SIG-M5 treated with dmso at 0.1 percent for 504 hours (cell line): ENCODE data around the gene GORASP1.

ENCODE experiments used
- DNase-seq: peaks from one replicate; lab custom pipeline; 2025; ENCODE audit not compliant: unreplicated experiment; lab: John Stamatoyannopoulos, UW

The GORASP1 gene

GRCh38 chr3:39141171-39141995 is 34.0 kb upstream of the GORASP1 start:
- peak; percentile 47 for DNase-seq

DNA sequence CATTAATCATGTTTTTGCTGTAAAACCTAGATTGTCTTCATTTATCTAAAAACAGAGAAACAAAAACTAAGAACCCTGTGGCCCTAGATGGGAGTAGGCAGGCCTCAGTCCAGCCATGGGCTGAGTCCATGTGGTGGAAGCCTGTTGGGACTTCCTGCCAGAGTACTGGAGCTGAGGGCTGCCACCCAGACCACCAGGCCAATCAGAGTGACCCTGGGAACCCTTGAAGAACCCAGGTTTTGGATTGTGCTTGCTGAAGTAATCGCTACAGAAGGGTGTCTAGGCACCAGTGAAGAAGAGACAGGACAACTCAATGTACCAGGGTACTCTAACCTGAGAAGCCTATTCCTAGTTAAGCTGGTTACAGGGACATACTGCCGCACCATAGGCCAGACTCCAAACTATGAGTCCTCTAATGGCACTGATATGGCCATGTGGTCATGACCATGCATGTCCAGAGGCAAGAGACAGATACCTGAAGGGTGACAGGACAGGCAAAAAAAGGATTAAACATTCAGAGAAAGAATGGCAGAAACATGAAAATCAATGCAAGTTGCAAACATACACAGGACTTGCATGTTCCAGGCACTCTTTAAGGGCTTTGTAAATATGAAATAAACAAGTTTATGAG is 33.0 kb upstream of the GORASP1 start:
- no peak for DNase-seq

- DNase-seq: no peak
Observed at GRCh38 chr3:39139442-39139841, 32.0 kb upstream of the GORASP1 start.

DNA sequence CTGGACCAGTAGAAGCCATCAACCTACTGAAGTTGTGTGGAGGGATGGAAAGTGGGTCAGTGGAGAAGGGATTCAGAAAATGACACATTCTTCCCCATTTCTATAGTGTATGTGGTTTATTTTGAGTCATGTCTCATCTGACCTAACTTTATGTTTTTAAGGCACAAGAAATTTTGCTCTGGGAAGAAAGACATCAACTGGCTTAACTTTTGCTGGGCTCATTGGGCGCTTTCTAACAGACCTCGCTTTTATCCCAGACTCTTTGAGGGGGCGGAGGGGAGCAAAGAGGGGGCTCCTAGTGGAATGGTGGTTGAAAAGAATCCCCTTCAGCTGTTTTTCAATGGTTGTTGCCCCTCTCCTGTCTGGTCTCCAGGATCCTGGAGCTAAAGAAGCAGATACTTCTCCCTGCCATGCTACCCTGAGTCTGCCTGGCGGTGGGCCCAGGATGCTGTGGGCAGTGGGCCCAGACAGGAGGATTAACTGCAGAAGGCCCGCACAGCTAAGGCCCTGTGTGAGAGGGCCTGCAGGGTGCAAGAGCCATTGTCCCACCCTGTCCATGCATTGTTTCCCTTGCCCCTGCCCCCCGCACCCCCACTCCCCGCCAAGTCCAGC is 31.5 kb upstream of the GORASP1 start:
- no peak for DNase-seq

DNA sequence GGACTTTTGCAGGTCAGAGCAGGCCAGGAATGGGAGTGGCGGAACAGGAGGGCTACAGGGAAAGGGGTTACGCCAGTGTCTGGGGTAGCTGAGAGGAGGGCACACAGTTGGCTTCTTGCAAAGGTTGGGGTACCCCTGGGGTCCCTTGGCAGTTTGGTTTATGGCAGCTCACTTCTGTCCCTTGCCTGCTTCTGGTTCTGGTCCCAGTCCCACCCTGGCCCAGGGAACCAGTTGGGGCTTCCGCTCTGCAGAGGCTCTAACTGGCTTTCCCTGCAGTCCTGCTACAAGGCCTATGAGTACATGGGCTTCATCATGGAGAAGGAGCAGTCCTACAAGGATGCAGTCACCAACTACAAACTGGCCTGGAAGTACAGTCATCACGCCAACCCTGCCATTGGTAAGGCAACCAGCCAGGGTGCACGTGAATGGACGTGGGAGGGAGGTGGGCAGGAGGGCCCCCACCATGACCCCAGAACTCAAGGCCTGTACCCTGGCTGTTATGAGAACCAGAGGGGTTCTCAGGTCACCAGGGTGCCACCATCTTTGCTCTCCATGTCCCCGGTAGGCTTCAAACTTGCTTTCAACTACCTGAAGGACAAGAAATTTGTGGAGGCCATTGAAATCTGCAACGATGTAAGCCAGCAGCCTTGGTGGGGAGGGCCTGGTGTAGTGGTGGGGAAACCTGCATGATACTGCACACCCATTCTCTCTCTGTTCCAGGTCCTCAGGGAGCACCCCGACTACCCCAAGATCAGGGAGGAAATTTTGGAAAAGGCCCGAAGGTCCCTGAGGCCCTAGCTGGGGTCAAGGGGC is 30.8 kb upstream of the GORASP1 start:
- no peak for DNase-seq

- DNase-seq: no peak
Observed at GRCh38 chr3:39137435-39137936, 30.1 kb upstream of the GORASP1 start.

DNA sequence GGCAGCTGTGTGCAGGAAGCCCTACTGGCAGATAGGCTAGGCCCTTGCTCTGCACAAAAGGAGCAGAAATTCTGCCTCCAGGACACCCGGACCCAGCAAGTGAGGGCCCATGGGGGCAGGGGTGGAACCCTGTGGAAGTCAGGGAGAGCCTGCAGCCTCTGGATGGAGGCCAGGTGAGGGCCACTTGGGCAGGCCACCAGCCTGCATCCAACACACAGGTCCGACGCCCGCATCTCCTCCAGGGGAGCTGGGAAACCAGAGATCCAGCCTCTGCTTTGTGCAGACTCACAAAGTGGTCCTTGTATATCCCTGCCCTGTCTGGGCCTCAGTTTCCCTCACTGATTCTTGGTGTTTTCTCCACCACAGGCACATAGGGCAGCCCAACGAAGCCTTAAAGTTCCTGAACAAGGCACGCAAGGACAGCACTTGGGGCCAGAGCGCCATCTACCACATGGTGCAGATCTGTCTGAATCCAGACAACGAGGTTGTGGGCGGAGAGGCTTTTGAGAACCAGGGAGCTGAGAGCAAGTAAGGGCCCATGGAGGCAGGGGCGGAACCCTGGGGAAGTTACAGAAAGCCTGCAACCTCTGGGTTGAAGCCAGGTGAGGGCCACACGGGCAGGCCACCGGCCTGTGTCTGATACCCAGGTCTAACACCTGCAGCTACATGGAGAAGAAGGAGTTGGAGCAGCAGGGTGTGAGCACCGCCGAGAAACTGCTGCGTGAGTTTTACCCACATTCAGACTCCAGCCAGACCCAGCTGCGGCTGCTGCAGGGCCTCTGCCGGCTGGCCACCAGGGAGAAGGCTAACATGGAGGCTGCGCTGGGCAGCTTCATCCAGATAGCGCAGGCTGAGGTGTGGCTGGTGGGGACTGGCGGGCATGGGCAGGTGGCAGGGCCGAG is 29.4 kb upstream of the GORASP1 start:
- DNase-seq: no peak

- no peak for DNase-seq
Observed at GRCh38 chr3:39135170-39135805, 27.9 kb upstream of the GORASP1 start.

- no peak for DNase-seq
Observed at GRCh38 chr3:39134305-39134704, 26.9 kb upstream of the GORASP1 start.

GRCh38 chr3:39133822-39134221 is 26.4 kb upstream of the GORASP1 start:
- no peak for DNase-seq

DNA sequence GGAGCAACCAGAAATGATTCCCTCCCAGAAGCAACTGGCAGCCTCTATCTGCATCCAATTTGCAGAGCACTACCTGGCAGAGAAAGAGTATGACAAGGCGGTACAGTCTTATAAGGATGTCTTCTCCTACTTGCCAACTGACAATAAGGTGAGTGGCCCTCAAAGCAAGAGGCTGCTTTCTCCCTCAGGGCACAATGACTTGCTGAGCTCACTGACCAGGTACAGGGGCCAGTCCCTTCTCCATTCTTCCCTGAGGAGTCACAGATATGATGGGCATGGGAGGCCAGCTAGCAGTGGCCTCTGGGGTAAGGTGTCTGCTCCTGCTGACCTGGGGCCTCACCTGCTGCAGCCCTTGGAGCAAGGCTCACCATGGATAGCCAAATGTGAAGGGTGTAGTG is 25.7 kb upstream of the GORASP1 start:
- no peak for DNase-seq

- DNase-seq: no peak
Observed at GRCh38 chr3:39132096-39133092, 25.0 kb upstream of the GORASP1 start.

DNA sequence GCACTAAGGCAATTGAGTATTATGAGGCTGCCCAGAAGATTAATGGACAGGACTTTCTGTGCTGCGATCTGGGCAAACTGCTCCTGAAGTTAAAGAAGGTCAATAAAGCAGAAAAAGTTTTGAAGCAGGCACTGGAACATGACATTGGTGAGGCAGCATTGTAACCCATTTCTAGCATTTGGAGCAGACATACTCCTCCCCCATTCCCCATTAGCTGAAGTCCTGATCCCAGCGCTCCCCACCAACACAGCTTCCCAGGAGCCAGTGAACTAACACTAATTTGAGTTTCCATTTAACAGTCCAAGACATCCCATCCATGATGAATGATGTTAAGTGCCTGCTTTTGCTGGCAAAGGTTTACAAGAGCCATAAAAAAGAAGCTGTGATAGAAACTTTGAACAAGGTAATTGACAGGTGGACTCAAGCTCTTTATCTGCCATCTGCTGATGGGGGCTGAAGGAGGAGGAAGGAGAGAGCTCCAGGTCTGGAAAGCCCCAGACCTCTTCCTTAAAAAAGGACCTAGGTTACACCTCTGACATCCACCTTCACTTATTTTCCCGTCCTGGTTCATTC is 23.4 kb upstream of the GORASP1 start:
- no peak for DNase-seq

- no peak for DNase-seq
Observed at GRCh38 chr3:39130026-39130425, 22.6 kb upstream of the GORASP1 start.

- DNase-seq: no peak
Observed at GRCh38 chr3:39128951-39129350, 21.5 kb upstream of the GORASP1 start.

DNA sequence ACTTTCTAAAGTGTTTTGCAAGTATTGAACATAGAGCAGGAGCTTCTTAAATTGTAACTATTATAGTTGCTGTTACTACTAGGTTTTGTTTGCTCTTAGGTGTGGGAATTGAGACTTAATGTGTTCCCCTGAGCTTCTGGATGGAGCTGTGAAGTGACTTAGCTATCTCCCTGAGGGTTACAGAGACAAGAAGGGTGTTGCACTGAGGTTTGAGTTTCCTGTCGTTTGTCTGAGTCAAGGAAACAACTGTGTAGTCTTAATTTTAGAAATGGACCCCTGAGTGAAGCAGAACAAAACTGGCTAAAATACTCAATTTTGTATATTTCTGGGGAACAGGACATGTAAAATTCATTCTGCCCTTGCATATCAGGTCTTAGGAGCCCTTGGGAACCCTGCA is 20.5 kb upstream of the GORASP1 start:
- no peak for DNase-seq

- no peak for DNase-seq
Observed at GRCh38 chr3:39127269-39127907, 20.0 kb upstream of the GORASP1 start.
